K562 (cell line): ENCODE measurements around the gene PIF1. TPM values are rescaled to one million over a fixed set of nuclear protein-coding genes. Genes with fewer than 3 reads are reported as not detected.

Experiments
- BRF2 ChIP-seq: IDR thresholded peaks from 3 replicates; pipeline ENCODE4 v1.6.1; 2011; ENCODE audit warnings: borderline replicate concordance, mild to moderate bottlenecking; ENCODE audit not compliant: insufficient read length, insufficient read depth
- CTCF ChIP-seq, 3 experiments: IDR thresholded peaks in 2 of 3; conservative IDR thresholded peaks in 1 of 3; 2 replicates each; pipeline ENCODE4 v1.5.1; 2011 to 2012; ENCODE audit warnings: low read length in 3 of 3, mild to moderate bottlenecking in 3 of 3, control low read depth in 2 of 3, improper control_type of control experiment in 1 of 3, inconsistent platforms in 1 of 3, low read depth in 1 of 3, mixed read lengths in 1 of 3, moderate library complexity in 1 of 3; ENCODE audit not compliant: insufficient read depth in 2 of 3
- ETV1 ChIP-seq: fragments of 450-650 bp; conservative IDR thresholded peaks from 2 replicates; pipeline ENCODE4 v1.6.1; 2016; ENCODE audit warnings: missing genetic modification characterization, control low read depth, low read depth, missing compliant biosample characterization
- KLF10 ChIP-seq: fragments of 250-450 bp; sonication (Bioruptor Pico); IDR thresholded peaks from 2 replicates; pipeline ENCODE4 v1.6.1; 2021; ENCODE audit warnings: matching md5 sums
- PKNOX1 ChIP-seq: fragments of 450-650 bp; IDR thresholded peaks from 2 replicates; pipeline ENCODE4 v1.6.1; 2016
- ZBTB26 ChIP-seq: fragments of 450-650 bp; formaldehyde crosslinking; IDR thresholded peaks from 2 replicates; pipeline ENCODE4 v1.4.0; 2022; ENCODE audit warnings: missing genetic modification characterization
- ZNF407 ChIP-seq: fragments of 450-650 bp; IDR thresholded peaks from 2 replicates; pipeline ENCODE4 v1.6.1; 2016; ENCODE audit warnings: low read depth
- polyA plus RNA-seq, 8 experiments: library from polyadenylated mRNA; depleted of rRNA in 4 of 8; stranded (reverse) in 5 of 8; unstranded in 3 of 8; fragments of >200 nt; fragmentation: Nextera tagmentation in 2 of 8; fragmentation: Illumina TruSeq in 1 of 8; extraction: Ambion mirVana in 2 of 8; extraction: Trizol in 1 of 8; gene quantifications; 2 replicates each; pipeline versions ENCODE4 v1.2.1 to v1.2.3, GENCODE V29; 2011 to 2014; ENCODE audit warnings: inconsistent platforms in 1 of 8, missing spikeins in 1 of 8
- total RNA-seq, 7 experiments: library from RNA; depleted of rRNA in 6 of 7; stranded (reverse); fragments of >200 nt in 6 of 7; fragmentation: Illumina TruSeq in 2 of 7; extraction: Trizol in 2 of 7; gene quantifications; 2 replicates each; pipeline versions ENCODE4 v1.2.1 to v1.2.3, GENCODE V29; 2011 to 2021; ENCODE audit warnings: low replicate concordance in 1 of 7

Gene PIF1
- total and polyA plus RNA-seq, 9 of the 15 experiments (the other 6 are each of a cell fraction or from before 2014, with no cell fraction given) = 1.1 to 37.9 (median 11.5) TPM

- no peak for TF ChIP-seq KLF10 (CRISPR knock-in tag)
- peak; percentile 77 for TF ChIP-seq PKNOX1
- TF ChIP-seq BRF2 = no peak
- peak in 2 of 3 experiments; percentile 1 to 3; a peak in 1 of 6 replicates for TF ChIP-seq CTCF (IDR thresholded peaks at IDR 0.05 in 2 of 3, conservative IDR thresholded peaks at IDR 0.05 in 1 of 3; ENCODE audit: insufficient read depth in 2 of 3, low read depth in 1 of 3, low read length in 3 of 3)
- no peak for TF ChIP-seq ZNF407
- no peak for TF ChIP-seq ZBTB26
- TF ChIP-seq ETV1 (tag) = peak; percentile 42; the same call in 1 of the 2 replicates
These were observed 17.6 kb upstream of the PIF1 start (continued) for GRCh38 chr15:64842986-64843561.
